Liver (tissue), 9 donors: Measurements from ENCODE around the gene HDGFL3. TPM values are rescaled to one million over a fixed set of nuclear protein-coding genes. Genes with fewer than 3 reads are reported as not detected.

Experiments used
- DNase-seq: peaks from one replicate; pipeline ENCODE4 v3.0.0-alpha.2; 2017; ENCODE audit warnings: low spot score
- H3K27ac ChIP-seq, 2 donors: one replicate each; pipeline ENCODE4 v1.7.0; 2013; ENCODE audit warnings: inconsistent platforms in 2 of 2, low read length in 2 of 2, control low read depth in 1 of 2, low read depth in 1 of 2, mild to moderate bottlenecking in 1 of 2
- H3K27me3 ChIP-seq, 4 donors: one replicate each; pipeline versions ENCODE4 v1.6.1 to v1.7.0; 2013; ENCODE audit warnings: low read length in 3 of 4, inconsistent platforms in 1 of 4, mild to moderate bottlenecking in 1 of 4, moderate library complexity in 1 of 4; ENCODE audit not compliant: control insufficient read depth in 4 of 4, insufficient read depth in 4 of 4
- H3K36me3 ChIP-seq, 4 donors: one replicate each; pipeline versions ENCODE4 v1.6.1 to v1.7.0; 2013; ENCODE audit warnings: low read length in 3 of 4, mild to moderate bottlenecking in 3 of 4, low read depth in 1 of 4, moderate library complexity in 1 of 4; ENCODE audit not compliant: control insufficient read depth in 4 of 4, insufficient read depth in 3 of 4
- H3K4me1 ChIP-seq, 4 donors: one replicate each; pipeline versions ENCODE4 v1.6.1 to v1.7.0; 2013; ENCODE audit warnings: low read length in 3 of 4, mild to moderate bottlenecking in 3 of 4, moderate library complexity in 1 of 4; ENCODE audit not compliant: control insufficient read depth in 4 of 4, insufficient read depth in 4 of 4
- H3K4me3 ChIP-seq, 3 donors: one replicate each; pipeline versions ENCODE4 v1.6.1 to v1.7.0; 2013; ENCODE audit warnings: low read length in 3 of 3, control low read depth in 1 of 3, low read depth in 1 of 3, mild to moderate bottlenecking in 1 of 3
- H3K9ac ChIP-seq, 2 donors: one replicate each; pipeline ENCODE4 v1.7.0; 2013; ENCODE audit warnings: low read length in 2 of 2, mild to moderate bottlenecking in 2 of 2, moderate library complexity in 2 of 2, control low read depth in 1 of 2, low read depth in 1 of 2
- H3K9me3 ChIP-seq, 4 donors: one replicate each; pipeline versions ENCODE4 v1.6.1 to v1.7.0; 2013; ENCODE audit warnings: low read length in 3 of 4; ENCODE audit not compliant: control insufficient read depth in 4 of 4
- ATF3 ChIP-seq: IDR thresholded peaks from 2 replicates; pipeline ENCODE4 v1.6.1; 2016; ENCODE audit warnings: antibody characterized with exemption
- EGR1 ChIP-seq, 2 donors: IDR thresholded peaks; 2 replicates each; pipeline ENCODE4 v1.6.1; 2016 to 2018; ENCODE audit warnings: antibody characterized with exemption in 2 of 2, low read depth in 2 of 2
- FOXA1 ChIP-seq: IDR thresholded peaks from 2 replicates; pipeline ENCODE4 v1.6.1; 2016; ENCODE audit warnings: antibody characterized with exemption
- FOXA2 ChIP-seq: IDR thresholded peaks from 2 replicates; pipeline ENCODE4 v1.6.1; 2016; ENCODE audit warnings: antibody characterized with exemption
- GABPA ChIP-seq, 2 donors: IDR thresholded peaks in 1 of 2; conservative IDR thresholded peaks in 1 of 2; 2 replicates each; pipeline ENCODE4 v1.6.1; 2016; ENCODE audit warnings: antibody characterized with exemption in 2 of 2, mild to moderate bottlenecking in 1 of 2, moderate library complexity in 1 of 2
- HNF4A ChIP-seq, 2 donors: conservative IDR thresholded peaks; 2 replicates each; pipeline ENCODE4 v1.6.1; 2016; ENCODE audit warnings: antibody characterized with exemption in 2 of 2, mild to moderate bottlenecking in 2 of 2
- HNF4G ChIP-seq: IDR thresholded peaks from 2 replicates; pipeline ENCODE4 v1.6.1; 2016; ENCODE audit warnings: antibody characterized with exemption
- JUND ChIP-seq, 2 donors: IDR thresholded peaks; 2 replicates each; pipeline ENCODE4 v1.6.1; 2016; ENCODE audit warnings: antibody characterized with exemption in 2 of 2
- MAX ChIP-seq: IDR thresholded peaks from 2 replicates; pipeline ENCODE4 v1.6.1; 2016; ENCODE audit warnings: antibody characterized with exemption
- NR2F2 ChIP-seq: IDR thresholded peaks from 2 replicates; pipeline ENCODE4 v1.6.1; 2016; ENCODE audit warnings: antibody characterized with exemption
- RAD21 ChIP-seq, 2 donors: IDR thresholded peaks; 2 replicates each; pipeline ENCODE4 v1.6.1; 2016; ENCODE audit warnings: antibody characterized with exemption in 2 of 2, mild to moderate bottlenecking in 2 of 2
- REST ChIP-seq: IDR thresholded peaks from 2 replicates; pipeline ENCODE4 v1.6.1; 2016; ENCODE audit warnings: antibody characterized with exemption, mild to moderate bottlenecking
- RXRA ChIP-seq, 2 donors: IDR thresholded peaks; 2 replicates each; pipeline ENCODE4 v1.6.1; 2017 to 2018; ENCODE audit warnings: antibody characterized with exemption in 2 of 2, mild to moderate bottlenecking in 1 of 2
- SP1 ChIP-seq: IDR thresholded peaks from 2 replicates; pipeline ENCODE4 v1.6.1; 2018; ENCODE audit warnings: antibody characterized with exemption, mild to moderate bottlenecking
- TAF1 ChIP-seq: conservative IDR thresholded peaks from 2 replicates; pipeline ENCODE4 v1.6.1; 2016; ENCODE audit warnings: antibody characterized with exemption, mild to moderate bottlenecking
- YY1 ChIP-seq: IDR thresholded peaks from 2 replicates; pipeline ENCODE4 v1.6.1; 2016; ENCODE audit warnings: antibody characterized with exemption, mild to moderate bottlenecking
- WGBS: extraction: QIAGEN DNeasy Blood & Tissue Kit; methylation state at CpG from one replicate; pipeline ENCODE4 v1.1.7; 2013; 5-methylcytosine and 5-hydroxymethylcytosine counted together
- polyA plus RNA-seq, 2 donors: library from polyadenylated mRNA; stranded (reverse) in 1 of 2; unstranded in 1 of 2; fragments of 200-250 nt in 1 of 2; fragments of >200 nt in 1 of 2; fragmentation: Nextera tagmentation in 1 of 2; extraction: Ambion mirVana in 1 of 2; gene quantifications; one replicate each; pipeline versions ENCODE4 v1.2.1 to v1.2.3, GENCODE V29; 2013 to 2015
- total RNA-seq, 2 donors: library from RNA; depleted of rRNA; stranded (reverse); fragments of >200 nt; gene quantifications; one replicate each; pipeline ENCODE4 v1.2.3, GENCODE V29; 2014
- TF ChIP-seq, protein P1 (sequence below): IDR thresholded peaks from 2 replicates; pipeline ENCODE4 v1.6.1; 2016; ENCODE audit warnings: antibody characterized with exemption
- TF ChIP-seq, protein P2 (sequence below): fragments of 150-350 bp; IDR thresholded peaks from 2 replicates; pipeline ENCODE4 v1.5.1; 2017; ENCODE audit warnings: improper control_type of control experiment, low read depth, low read length; ENCODE audit not compliant: missing input control
- donor health status: healthy.
- donor health status: healthy.
- donor health status: healthy.
- donor health status: healthy.
- donor health status: healthy.

HDGFL3 gene
- total and polyA plus RNA-seq, 4 donors: 0.44 to 3.5 (median 1.0) TPM

DNA sequence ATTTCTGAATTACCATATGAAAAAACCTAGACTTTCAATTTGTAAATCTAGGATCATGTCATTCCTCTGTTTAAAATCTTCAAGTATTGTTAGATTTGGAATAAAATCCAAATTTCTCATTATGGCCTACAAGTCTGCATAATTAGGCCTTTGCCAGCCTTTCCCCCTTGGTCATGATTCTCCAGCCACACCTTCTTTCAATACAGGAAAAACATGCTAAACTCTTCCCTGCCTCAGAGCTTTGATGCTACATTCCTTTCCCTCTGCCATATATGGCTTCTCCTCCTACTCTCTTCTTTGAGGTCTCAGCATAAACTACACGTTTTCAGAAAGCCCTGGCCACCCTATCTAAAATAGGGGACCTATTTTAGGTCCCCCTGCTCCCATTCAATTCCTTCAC, 51.7 kb downstream of the HDGFL3 start:
- TF ChIP-seq, protein P1, sequence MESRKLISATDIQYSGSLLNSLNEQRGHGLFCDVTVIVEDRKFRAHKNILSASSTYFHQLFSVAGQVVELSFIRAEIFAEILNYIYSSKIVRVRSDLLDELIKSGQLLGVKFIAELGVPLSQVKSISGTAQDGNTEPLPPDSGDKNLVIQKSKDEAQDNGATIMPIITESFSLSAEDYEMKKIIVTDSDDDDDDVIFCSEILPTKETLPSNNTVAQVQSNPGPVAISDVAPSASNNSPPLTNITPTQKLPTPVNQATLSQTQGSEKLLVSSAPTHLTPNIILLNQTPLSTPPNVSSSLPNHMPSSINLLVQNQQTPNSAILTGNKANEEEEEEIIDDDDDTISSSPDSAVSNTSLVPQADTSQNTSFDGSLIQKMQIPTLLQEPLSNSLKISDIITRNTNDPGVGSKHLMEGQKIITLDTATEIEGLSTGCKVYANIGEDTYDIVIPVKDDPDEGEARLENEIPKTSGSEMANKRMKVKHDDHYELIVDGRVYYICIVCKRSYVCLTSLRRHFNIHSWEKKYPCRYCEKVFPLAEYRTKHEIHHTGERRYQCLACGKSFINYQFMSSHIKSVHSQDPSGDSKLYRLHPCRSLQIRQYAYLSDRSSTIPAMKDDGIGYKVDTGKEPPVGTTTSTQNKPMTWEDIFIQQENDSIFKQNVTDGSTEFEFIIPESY: no peak
- TF ChIP-seq RXRA (IDR thresholded peaks at IDR 0.05) (no peak), MAX (no peak), NR2F2 (no peak), HNF4G (no peak), ATF3 (no peak), HNF4A (conservative IDR thresholded peaks at IDR 0.05) (no peak), RAD21 (IDR thresholded peaks at IDR 0.05) (no peak), JUND (IDR thresholded peaks at IDR 0.05) (no peak), SP1 (no peak), FOXA2 (no peak), GABPA (IDR thresholded peaks at IDR 0.05 in 1 of 2, conservative IDR thresholded peaks at IDR 0.05 in 1 of 2) (no peak), REST (no peak), FOXA1 (no peak), EGR1 (IDR thresholded peaks at IDR 0.05; ENCODE audit: low read depth in 2 of 2) (no peak), TAF1 (no peak), YY1 (no peak)
- TF ChIP-seq, protein P2, sequence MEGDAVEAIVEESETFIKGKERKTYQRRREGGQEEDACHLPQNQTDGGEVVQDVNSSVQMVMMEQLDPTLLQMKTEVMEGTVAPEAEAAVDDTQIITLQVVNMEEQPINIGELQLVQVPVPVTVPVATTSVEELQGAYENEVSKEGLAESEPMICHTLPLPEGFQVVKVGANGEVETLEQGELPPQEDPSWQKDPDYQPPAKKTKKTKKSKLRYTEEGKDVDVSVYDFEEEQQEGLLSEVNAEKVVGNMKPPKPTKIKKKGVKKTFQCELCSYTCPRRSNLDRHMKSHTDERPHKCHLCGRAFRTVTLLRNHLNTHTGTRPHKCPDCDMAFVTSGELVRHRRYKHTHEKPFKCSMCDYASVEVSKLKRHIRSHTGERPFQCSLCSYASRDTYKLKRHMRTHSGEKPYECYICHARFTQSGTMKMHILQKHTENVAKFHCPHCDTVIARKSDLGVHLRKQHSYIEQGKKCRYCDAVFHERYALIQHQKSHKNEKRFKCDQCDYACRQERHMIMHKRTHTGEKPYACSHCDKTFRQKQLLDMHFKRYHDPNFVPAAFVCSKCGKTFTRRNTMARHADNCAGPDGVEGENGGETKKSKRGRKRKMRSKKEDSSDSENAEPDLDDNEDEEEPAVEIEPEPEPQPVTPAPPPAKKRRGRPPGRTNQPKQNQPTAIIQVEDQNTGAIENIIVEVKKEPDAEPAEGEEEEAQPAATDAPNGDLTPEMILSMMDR: no peak
- 52% methylated on average over 1 of the region's 1 CpG for WGBS
- no peak for DNase-seq

GRCh38 chr15:83153288-83153687, 54.3 kb downstream of the HDGFL3 start:
- no peak overlapping the region for H3K9ac ChIP-seq
- no peaks in the 10 kb centered on the region for H3K36me3 ChIP-seq
- H3K9me3 ChIP-seq: no peaks in the 10 kb centered on the region
- no peak overlapping the region for H3K27ac ChIP-seq
- H3K4me1 ChIP-seq: no peaks in the 10 kb centered on the region
- DNase-seq: no peak
- 74% methylated on average over 1 of the region's 1 CpG for WGBS
- H3K27me3 ChIP-seq: peaks cover 0 to 4% (median 0%) of the 10 kb centered on the region in 4 donors
- H3K4me3 ChIP-seq: no peak overlapping the region
- TF ChIP-seq, protein P1: no peak
- no peak for TF ChIP-seq ATF3
- TF ChIP-seq FOXA1: no peak
- TF ChIP-seq GABPA (IDR thresholded peaks at IDR 0.05 in 1 of 2, conservative IDR thresholded peaks at IDR 0.05 in 1 of 2): no peak
- TF ChIP-seq, protein P2: no peak
- TF ChIP-seq NR2F2: no peak
- TF ChIP-seq JUND (IDR thresholded peaks at IDR 0.05): no peak
- TF ChIP-seq TAF1: no peak
- no peak for TF ChIP-seq SP1

More for the DNA sequence above, 51.7 kb downstream of the HDGFL3 start:
- no peak overlapping the region for H3K4me3 ChIP-seq
- H3K27ac ChIP-seq: no peak overlapping the region
- no peaks in the 10 kb centered on the region for H3K27me3 ChIP-seq
- H3K9me3 ChIP-seq: no peaks in the 10 kb centered on the region
- no peaks in the 10 kb centered on the region for H3K4me1 ChIP-seq
- no peaks in the 10 kb centered on the region for H3K36me3 ChIP-seq
- no peak overlapping the region for H3K9ac ChIP-seq
